RWPE1 (cell line): ENCODE data around the gene KRT33B.

Experiments
- CTCF ChIA-PET: fragments of 350-600 bp; sonication (Branson Sonifier 250); formaldehyde crosslinking; extraction: SDS; loops from one replicate; lab custom pipeline; 2021; lab: Yijun Ruan, JAX
- POLR2A ChIA-PET: fragments of 400-600 bp; formaldehyde crosslinking; extraction: SDS; loops from one replicate; lab custom pipeline; 2020; ENCODE audit warnings: antibody characterized with exemption; ENCODE audit not compliant: low non-redundant PET; lab: Yijun Ruan, JAX
- DNase-seq: peaks from one replicate; pipeline ENCODE4 v3.0.0; 2012; ENCODE audit warnings: low spot score
- H3K27ac ChIP-seq: fragments of 450-650 bp; 2 replicates; pipeline ENCODE4 v1.5.1; 2017
- TF ChIP-seq, protein P1 (sequence below): fragments of 450-650 bp; conservative IDR thresholded peaks from 2 replicates; pipeline ENCODE4 v1.5.1; 2017; ENCODE audit warnings: low read depth, mild to moderate bottlenecking

KRT33B gene

DNA sequence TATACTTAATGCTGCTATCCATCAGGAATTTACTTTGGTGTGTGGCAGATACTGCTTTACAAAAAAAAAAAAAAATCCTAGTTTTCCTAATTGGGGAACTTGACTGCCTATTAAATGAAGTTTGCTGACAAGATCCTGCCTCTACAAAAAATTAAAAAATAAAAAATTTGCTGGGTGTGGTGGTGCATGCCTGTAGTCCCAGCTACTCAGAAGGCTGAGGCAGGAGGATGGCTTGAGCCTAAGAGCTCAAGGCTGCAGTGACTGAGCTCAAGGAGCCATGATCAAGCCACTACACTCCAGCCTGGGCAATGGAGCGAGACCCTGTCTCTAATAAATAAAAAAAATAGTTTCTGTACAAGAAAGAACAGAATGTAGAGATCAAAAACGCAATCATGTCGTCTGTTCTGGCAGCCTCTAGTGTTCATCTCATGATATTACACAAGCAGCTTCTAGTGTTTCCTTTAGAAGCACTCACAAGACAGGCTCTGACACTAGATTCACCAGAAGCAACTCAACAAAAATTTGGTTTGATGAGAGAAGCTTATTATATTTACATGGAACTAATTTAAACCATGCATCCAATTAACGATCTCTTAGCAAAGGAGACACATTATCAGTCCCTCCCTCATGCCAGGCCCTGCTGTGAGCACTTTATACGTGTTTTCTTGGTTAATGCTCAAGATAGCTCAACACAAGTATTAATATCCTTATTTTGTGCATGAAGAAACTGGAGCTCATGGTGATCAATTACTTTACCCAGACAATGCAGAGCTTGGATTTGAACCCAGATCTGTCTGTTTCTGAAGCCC lies 47.3 kb downstream of the KRT33B start:
- peak; percentile 40 for DNase-seq
- H3K27ac ChIP-seq, result peak overlapping the region; percentile 32
- ChIA-PET CTCF (interaction anchor here (0.6 to 1.8 kb wide), 23 partner anchors 9 to 516 kb away, joined by 3 to 13 read pairs (median 4); partner anchors contain the start of genes KRT15 and KRTAP16-1), POLR2A (no interaction called here)
- TF ChIP-seq, protein P1, sequence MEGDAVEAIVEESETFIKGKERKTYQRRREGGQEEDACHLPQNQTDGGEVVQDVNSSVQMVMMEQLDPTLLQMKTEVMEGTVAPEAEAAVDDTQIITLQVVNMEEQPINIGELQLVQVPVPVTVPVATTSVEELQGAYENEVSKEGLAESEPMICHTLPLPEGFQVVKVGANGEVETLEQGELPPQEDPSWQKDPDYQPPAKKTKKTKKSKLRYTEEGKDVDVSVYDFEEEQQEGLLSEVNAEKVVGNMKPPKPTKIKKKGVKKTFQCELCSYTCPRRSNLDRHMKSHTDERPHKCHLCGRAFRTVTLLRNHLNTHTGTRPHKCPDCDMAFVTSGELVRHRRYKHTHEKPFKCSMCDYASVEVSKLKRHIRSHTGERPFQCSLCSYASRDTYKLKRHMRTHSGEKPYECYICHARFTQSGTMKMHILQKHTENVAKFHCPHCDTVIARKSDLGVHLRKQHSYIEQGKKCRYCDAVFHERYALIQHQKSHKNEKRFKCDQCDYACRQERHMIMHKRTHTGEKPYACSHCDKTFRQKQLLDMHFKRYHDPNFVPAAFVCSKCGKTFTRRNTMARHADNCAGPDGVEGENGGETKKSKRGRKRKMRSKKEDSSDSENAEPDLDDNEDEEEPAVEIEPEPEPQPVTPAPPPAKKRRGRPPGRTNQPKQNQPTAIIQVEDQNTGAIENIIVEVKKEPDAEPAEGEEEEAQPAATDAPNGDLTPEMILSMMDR, result peak; percentile 89

DNA sequence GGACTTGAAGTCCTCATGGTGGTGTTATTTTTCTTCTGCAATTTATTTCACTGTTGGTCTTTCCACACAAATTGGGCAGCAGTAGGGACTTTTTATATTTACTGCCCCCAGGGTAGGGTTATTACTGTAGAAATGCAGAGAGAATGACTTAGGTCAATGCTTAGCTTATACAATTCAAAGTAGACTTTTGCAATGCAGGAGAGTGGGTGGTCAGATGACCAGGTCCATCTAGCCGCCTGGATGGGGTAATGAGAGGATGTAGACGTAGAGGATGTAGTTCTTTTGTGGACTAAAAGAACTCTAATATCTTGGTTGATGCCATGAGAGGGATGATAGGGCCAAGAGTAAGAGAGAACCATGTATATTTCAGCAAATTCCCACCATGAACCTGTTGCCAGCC lies 51.4 kb downstream of the KRT33B start:
- ChIA-PET POLR2A (no interaction called here), CTCF (no interaction called here)
- H3K27ac ChIP-seq, result no peak overlapping the region
- TF ChIP-seq, protein P1, result no peak
- DNase-seq, result no peak

DNA sequence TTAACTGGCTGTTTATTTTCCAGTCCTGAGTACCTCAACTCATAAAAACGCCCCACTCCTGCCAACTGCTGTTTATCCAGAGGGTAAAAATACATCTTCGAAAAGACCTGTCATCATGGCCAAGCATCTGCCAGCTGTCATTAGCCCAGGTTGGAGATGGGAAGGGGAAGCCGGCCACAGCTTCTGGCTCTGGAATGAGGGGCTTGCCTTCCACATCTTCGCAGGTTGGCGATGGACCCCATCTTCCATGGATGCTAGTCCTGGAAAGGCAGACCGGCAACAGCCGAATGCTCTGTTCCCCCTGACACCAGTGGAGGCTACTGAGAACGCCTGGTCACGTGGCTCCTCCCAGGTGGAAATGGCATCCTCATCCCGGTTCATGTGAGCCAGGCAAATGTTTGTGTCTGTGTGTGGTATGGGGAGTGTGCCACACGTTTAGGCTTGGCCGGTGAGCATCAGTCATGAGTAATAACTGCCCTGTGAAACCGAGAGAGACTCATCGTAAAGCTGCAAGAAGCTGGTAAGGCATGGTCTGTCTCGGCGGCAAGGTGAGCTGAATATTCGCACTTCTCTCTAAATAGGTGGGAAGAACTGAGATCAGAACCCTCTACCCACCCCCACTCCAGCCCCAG lies 53.7 kb downstream of the KRT33B start:
- TF ChIP-seq, protein P1, result no peak
- ChIA-PET CTCF (interaction anchor here (0.7 to 1.1 kb wide), 2 partner anchors 13 to 498 kb away, joined by 4 to 7 read pairs; no protein-coding TSS in a partner anchor), POLR2A (no interaction called here)
- no peak overlapping the region for H3K27ac ChIP-seq
- peak; percentile 5 for DNase-seq

DNA sequence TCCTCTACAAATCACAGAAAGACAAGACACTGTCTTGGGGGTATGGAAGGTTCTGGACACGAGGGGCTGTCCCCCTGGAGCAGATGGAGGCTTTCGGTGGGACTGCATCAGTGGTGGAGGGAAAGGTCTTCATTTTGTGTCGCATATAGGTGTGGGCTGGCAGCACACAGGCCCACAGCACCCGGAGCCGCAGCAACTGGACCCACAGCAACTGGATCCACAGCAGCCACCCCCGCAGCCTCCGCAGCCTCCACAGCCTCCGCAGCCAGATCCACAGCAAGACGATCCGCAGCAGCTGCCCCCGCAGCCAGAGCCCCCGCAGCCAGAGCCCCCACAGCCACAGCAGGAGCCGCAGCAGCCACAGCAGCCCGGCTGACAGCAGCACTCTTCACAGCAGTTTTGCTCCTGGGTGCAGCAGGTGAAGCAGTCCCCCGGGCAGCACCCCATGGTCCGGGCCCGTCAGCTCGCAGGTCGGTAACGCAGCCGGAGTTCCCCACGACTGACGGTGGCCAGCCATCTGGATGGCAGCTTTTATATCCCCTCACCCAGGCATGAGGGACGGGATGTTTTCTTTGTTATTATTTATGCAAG lies 54.3 kb downstream of the KRT33B start, which contains the start of gene KRTAP17-1:
Gene KRTAP17-1, minus strand, starts transcription at position 507 of the 591 bp plus-strand sequence. Its CDS starts 60 bp downstream, at position 447.
- ChIA-PET POLR2A (no interaction called here), CTCF (interaction anchor here (0.6 to 1.1 kb wide), 4 partner anchors 14 to 498 kb away, joined by 4 to 7 read pairs (median 4); no protein-coding TSS in a partner anchor)
- no peak for DNase-seq
- TF ChIP-seq, protein P1, result no peak
- no peak within 1 kb of the TSS for H3K27ac ChIP-seq
